AG09309 (cell line): ENCODE measurements around the gene LRP1B.

Experiments used
- DNase-seq: peaks from one replicate; pipeline ENCODE4 v3.0.0-alpha.2; 2010; ENCODE audit warnings: low read depth
- H3K4me3 ChIP-seq: 2 replicates; pipeline ENCODE4 v1.5.1; 2011; ENCODE audit warnings: mild to moderate bottlenecking, low read depth, low read length, moderate library complexity; ENCODE audit not compliant: control insufficient read depth
- CTCF ChIP-seq: IDR thresholded peaks from 2 replicates; pipeline ENCODE4 v1.5.1; 2011; ENCODE audit warnings: mild to moderate bottlenecking, low read depth, low read length, inconsistent platforms; ENCODE audit not compliant: insufficient read depth, control insufficient read depth; ENCODE audit errors: missing control alignments

LRP1B gene

GRCh38 chr2:141380008-141380979, 750.5 kb downstream of the LRP1B start:
- no peak overlapping the region for H3K4me3 ChIP-seq
- no peak for TF ChIP-seq CTCF
- DNase-seq: no peak

GRCh38 chr2:141364821-141365220, 766.0 kb downstream of the LRP1B start:
- no peak for TF ChIP-seq CTCF
- H3K4me3 ChIP-seq: no peak overlapping the region
- no peak for DNase-seq

- no peak overlapping the region for H3K4me3 ChIP-seq
- TF ChIP-seq CTCF: no peak
- DNase-seq: no peak
Observed at GRCh38 chr2:141362311-141362710, 768.5 kb downstream of the LRP1B start.

- TF ChIP-seq CTCF: no peak
- H3K4me3 ChIP-seq: no peak overlapping the region
- no peak for DNase-seq
Observed at GRCh38 chr2:141348481-141348880, 782.3 kb downstream of the LRP1B start.

- TF ChIP-seq CTCF: no peak
- DNase-seq: peak; percentile 72
- H3K4me3 ChIP-seq: no peak overlapping the region
Observed at GRCh38 chr2:141341444-141341843, 789.4 kb downstream of the LRP1B start.

- no peak overlapping the region for H3K4me3 ChIP-seq
- DNase-seq: peak; percentile 41
- TF ChIP-seq CTCF: no peak
Observed at GRCh38 chr2:141331127-141331526, 799.7 kb downstream of the LRP1B start.

- no peak for DNase-seq
- no peak for TF ChIP-seq CTCF
Observed at GRCh38 chr2:141329964-141330363, 800.9 kb downstream of the LRP1B start.

More at GRCh38 chr2:141329964-141330363, 800.9 kb downstream of the LRP1B start:
- H3K4me3 ChIP-seq: no peak overlapping the region
